ENCODE data around the gene IFRD1.

IFRD1 gene, protein sequence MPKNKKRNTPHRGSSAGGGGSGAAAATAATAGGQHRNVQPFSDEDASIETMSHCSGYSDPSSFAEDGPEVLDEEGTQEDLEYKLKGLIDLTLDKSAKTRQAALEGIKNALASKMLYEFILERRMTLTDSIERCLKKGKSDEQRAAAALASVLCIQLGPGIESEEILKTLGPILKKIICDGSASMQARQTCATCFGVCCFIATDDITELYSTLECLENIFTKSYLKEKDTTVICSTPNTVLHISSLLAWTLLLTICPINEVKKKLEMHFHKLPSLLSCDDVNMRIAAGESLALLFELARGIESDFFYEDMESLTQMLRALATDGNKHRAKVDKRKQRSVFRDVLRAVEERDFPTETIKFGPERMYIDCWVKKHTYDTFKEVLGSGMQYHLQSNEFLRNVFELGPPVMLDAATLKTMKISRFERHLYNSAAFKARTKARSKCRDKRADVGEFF

DNA sequence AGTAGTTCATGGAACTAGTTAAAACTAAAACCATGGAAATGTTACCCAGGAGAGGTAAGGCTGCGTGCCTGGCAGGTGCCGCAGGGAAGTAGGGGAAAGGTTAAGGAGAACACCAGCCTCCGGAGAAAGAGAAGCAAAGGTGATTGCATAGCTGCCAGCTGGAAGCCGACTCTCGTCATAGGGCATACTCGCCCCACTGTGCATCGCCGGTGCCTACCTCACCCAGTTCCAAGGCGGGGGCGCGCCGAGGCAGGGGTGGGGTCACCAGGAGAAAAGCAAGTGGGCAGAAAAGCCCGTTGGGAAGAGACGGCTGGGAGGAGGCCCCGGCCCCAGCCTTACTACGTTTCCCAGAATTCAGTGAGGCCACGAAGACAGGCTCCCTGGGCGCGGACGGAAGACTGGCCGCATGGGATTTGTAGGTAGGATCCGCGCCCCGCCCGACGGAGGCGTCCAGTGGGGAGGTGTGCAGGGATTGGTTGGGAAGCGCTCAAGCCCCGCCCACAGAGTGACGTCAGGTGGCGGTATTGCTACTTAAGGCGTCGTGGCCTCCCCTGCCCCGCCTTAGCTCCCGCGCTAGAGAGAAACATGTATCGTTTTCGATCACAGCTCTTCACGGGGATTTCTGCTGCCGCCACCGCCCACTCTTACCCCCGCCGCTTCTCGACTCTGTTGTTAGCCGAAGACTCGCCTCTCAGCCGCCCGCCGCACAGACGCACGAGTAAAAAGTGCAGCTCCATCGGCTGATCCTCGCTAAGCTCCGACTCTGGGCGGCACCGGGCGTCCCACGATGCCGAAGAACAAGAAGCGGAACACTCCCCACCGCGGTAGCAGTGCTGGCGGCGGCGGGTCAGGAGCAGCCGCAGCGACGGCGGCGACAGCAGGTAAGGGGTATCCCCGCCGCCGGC is at the start of gene IFRD1:
IFRD1 (plus strand) TSS at position 559 of the 905 bp plus-strand sequence; CDS start at position 788, 229 bp downstream.
- peak; percentile 96 for DNase-seq

- no peak for DNase-seq
These were observed 45.9 kb upstream of the IFRD1 start for GRCh38 chr7:112404321-112404720.

DNA sequence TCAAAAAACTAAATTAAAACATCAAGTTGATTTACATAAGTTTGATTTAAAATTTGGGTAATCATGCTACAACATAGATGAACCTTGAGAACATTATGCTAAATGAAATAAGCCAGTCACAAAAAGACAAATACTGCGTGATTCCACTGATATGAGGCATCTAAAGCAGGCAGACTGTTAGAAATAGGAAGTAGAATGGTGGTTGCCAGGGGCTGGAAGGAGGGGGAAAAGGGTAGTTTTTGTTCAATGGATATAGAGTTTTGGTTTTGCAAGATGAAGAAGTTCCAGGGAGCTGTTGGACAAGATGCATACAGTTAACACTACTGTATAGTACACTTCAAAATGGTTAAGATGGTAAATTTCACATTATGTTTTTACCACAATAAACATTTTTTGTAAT is 45.0 kb upstream of the IFRD1 start:
- no peak for DNase-seq

DNA sequence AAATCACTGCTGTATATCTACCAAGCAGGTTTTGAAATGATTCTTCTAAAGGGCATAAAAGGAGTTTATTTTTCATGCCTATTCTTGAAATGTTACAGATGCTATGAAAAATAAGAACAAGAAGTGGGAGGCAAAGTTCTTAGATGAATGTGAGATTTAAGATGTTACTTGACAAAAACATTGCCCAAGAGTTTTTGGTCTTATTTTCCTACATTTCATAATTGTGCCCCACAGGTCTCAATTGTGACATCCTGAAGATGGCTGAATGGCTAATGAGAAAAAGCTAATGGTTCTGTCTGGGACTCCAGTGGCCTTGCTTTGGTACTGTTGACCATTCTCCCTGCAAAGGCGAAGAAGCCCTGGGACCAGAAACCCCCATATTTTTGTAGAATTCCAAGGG is 43.0 kb upstream of the IFRD1 start:
- no peak for DNase-seq

DNA sequence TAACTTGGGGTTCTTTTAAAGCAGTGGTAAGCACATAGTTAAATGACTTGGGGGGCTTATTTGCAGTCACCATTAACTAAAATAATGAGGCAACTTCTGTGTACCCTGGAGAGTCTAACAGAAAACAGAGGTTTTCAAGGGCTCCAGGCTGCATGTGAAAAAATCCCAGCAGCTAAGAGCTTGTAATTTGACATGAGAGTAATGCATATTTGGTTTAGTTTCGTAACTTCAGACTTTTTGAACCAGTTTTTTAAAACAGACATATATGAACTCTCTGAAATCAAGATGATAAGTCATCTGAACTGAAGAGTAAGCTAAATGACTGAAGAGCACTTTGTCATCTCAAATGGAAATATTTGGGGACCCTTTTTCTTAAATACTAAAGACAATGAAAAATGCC is 40.2 kb upstream of the IFRD1 start:
- DNase-seq: no peak

DNA sequence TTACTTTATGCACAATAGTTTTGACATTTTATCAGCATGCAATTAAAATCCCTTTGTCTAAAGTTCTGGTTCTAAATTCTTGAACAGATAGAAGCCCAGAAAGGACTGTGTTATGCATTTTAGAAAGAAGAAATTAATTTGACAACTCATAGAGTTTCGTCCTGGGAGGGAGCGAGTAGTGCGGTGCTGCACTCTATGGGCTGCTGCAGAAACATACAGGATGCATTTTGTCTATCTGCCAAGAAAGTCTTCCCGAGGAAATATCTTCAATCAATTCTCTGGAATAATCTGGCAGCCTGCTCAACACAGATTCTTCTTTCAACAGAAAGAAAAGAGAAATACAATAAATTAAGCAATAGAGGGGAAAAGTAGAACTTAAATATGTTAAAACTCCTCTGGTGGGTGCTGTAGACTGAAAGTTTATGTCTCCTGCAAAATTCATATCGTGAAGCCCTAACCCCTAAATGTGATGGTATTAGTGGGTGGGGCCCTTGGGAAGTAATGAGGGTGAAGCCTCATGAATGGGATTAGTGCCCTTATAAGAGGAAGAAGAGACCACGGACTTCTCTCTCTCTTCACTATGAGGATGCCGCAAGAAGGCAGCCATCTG is 39.0 kb upstream of the IFRD1 start:
- peak; percentile 16 for DNase-seq

- peak; percentile 13 for DNase-seq
These were observed 35.3 kb upstream of the IFRD1 start for GRCh38 chr7:112414855-112415490.

DNA sequence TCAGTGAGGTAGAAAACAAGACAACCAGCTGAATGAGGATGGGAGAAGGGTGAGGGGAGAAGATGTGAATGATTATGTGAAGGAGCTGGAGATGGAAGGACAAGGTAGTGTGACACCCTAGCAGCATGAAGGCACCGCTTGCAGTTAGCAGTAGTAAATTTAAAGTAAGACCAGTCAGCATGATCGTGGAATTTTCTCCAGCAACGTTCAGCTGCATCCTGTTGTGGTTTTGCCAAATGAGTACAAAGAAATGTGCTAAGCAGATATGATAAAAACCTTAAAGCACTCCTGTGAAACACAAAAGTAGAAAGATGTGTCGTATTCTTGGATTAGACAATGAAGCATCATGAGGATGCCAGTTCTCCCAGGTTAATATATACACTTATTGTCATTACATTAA is 34.1 kb upstream of the IFRD1 start:
- DNase-seq: no peak

- no peak for DNase-seq
These were observed 30.6 kb upstream of the IFRD1 start for GRCh38 chr7:112419543-112420130.

GRCh38 chr7:112420236-112420861 is 29.9 kb upstream of the IFRD1 start:
- DNase-seq: peak; percentile 78

DNA sequence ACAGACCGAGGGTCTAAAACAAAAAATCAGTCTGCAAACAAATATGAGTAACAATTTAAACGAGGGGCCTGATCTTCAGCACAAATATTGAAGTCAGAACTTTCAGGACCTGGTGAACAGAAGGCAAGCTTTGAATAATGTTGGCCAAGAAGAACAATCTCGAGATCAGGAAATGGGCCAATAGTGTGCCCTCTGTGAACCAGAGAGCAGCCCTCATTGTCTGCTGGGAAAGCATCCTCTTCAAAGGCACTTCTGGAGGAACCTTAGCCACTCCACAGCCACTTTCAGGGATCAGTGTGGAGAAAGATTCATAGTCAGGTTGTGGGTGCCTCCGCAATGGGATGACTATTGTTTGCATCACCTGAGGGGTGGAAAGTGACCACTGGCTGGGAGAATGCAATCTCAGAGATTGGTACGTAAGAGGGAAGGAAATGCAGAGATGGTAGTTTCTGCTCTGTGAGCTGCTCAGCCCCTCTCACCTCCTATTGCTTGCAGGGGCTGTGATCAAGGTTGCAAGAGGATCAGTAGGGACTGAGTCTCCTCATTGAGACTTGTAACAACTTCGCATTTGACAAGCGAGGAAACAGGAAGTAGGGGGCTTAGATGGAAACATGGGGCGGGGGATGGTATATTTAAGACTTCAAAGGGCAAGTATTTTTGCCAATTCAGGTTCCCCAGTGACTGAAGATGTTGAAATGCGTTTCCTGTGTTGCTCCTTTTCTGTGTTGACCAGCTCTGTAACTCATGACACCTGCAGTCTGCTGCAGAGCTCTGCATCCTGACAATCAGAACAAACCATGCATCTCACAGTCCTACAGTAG is 28.4 kb upstream of the IFRD1 start:
- no peak for DNase-seq

GRCh38 chr7:112422842-112423496 is 27.3 kb upstream of the IFRD1 start:
- DNase-seq: peak; percentile 42

GRCh38 chr7:112423987-112424386 is 26.3 kb upstream of the IFRD1 start:
- DNase-seq: no peak

GRCh38 chr7:112427984-112428383 is 22.3 kb upstream of the IFRD1 start:
- no peak for DNase-seq

- DNase-seq: no peak
These were observed 21.5 kb upstream of the IFRD1 start for GRCh38 chr7:112428715-112429114.

DNA sequence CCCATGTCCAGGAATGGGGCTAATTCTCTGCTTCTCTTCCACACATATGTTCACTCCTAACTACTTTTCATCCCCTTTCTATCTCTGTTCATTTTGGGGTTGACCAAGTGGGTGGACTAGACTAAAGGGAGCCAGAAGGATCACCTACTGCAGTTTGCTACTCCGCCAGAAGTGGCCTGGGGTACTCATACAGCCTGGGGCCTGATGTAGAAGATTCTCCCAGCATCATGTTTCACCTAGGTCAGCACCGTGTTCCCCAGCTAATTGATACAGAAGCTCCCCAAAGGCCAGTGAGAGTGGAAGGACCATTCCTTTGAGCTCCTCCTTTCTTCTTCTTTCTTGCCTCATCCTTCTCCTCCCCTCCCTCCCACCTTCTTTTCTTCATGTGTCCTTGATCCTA is 19.6 kb upstream of the IFRD1 start:
- DNase-seq: no peak

DNA sequence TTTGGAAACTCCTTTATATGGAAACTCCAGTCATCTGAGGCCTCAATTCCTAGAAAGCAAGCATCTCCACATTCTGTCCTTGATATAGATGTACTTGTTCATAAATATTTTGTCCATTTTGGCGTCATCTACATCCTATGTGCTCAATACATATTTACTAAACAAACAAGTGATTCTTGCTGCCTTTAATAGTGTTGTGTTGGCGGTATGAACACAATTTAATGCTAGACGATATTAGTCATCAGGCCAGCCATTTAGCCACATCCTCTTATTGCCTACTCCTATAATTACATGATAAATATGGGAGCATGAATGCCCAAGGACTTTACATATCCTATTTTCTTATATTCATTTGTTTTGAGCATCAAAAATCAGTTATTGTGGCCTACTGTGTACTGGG is 18.5 kb upstream of the IFRD1 start:
- no peak for DNase-seq

DNA sequence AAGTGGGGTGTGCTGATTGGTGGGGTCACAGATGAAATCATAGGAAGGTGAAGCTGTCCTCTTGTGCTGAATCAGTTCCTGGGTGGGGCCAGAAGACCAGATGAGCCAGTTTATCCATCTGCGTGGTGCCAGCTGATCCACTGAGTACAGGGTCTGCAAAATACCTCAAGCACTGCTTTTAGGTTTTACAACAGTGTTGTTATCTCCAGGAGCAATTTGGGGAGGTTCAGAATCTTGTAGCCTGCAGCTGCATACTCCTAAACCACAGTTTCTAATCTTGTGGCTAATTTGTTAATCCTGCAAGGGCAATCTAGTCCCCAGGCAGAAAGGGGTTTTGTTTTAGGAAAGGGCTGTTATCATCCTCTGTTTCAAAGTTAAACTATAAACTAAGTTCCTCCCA is 17.0 kb upstream of the IFRD1 start:
- no peak for DNase-seq

- DNase-seq: no peak
These were observed 13.2 kb upstream of the IFRD1 start for GRCh38 chr7:112437072-112437471.

DNA sequence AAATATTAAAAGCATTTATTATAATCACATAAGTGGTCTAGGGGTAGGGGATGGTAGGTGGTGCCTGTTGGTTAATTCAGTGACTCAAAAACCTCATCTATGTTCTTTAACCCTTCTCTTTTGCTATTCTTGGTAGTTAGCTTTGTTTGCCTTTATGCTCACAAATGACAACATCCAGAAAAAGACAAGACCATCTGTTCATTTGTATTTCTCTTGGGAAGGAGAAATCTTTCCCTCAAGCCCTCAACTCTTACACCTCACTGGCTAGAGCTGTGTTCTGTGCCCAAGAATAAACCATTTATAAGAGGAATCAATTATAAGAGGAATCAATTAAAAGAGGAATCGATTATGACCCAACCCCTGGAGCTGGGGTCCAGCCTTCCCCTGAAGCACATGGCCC is 10.8 kb upstream of the IFRD1 start:
- DNase-seq: no peak

GRCh38 chr7:112442210-112442609 is 8.1 kb upstream of the IFRD1 start:
- DNase-seq: no peak

Data from NCI-H748 treated with DMSO at 0.1 percent for 48 hours (cell line).